IMR-90 (cell line): ENCODE results near the gene NPL. TPM values are rescaled to one million over a fixed set of nuclear protein-coding genes. Genes with fewer than 3 reads are reported as not detected.

Experiments used
- ATAC-seq: fragments of 200-7000 bp; cut with Tn5 transposase; 2 replicates; pipeline ENCODE4 v1.9.1; 2020; ENCODE audit warnings: low read depth, mild to moderate bottlenecking, moderate library complexity
- BruUV-seq: library from RNA; stranded (reverse); fragments of 400-500 nt; replicated peaks from 2 replicates; lab custom pipeline; 2021; lab: Mats Ljungman, UMichigan
- CTCF ChIA-PET: fragments of 300-600 bp; formaldehyde crosslinking; extraction: SDS; loops from one replicate; lab custom pipeline; 2021; ENCODE audit warnings: antibody characterized with exemption; lab: Yijun Ruan, JAX
- POLR2A ChIA-PET: fragments of 300-600 bp; sonication (Branson Sonifier 250); formaldehyde crosslinking; loops from one replicate; lab custom pipeline; 2022; ENCODE audit warnings: antibody characterized with exemption; ENCODE audit not compliant: unreplicated experiment; lab: Charles Lee
- DNase-seq: peaks from one replicate; pipeline ENCODE4 v3.0.0; 2013
- H2AFZ ChIP-seq: replicated peaks from 2 replicates; pipeline ENCODE3; 2013; ENCODE audit warnings: low read length, mild to moderate bottlenecking; ENCODE audit not compliant: poor library complexity
- H2AK5ac ChIP-seq: 2 replicates; pipeline ENCODE4 v1.6.1; 2013; ENCODE audit warnings: low read depth, low read length, inconsistent platforms
- H2AK9ac ChIP-seq: replicated peaks from 2 replicates; pipeline ENCODE3; 2013; ENCODE audit warnings: mild to moderate bottlenecking, low read depth, low read length, moderate library complexity; ENCODE audit not compliant: poor library complexity
- H2BK120ac ChIP-seq: 2 replicates; pipeline ENCODE4 v1.6.1; 2013; ENCODE audit warnings: low read depth, low read length, inconsistent platforms
- H2BK15ac ChIP-seq: 3 replicates; pipeline ENCODE4 v1.6.1; 2013; ENCODE audit warnings: low read depth, low read length, inconsistent platforms
- H2BK20ac ChIP-seq: 2 replicates; pipeline ENCODE4 v1.6.1; 2013; ENCODE audit warnings: low read depth, mild to moderate bottlenecking, inconsistent platforms, low read length, moderate library complexity
- H2BK5ac ChIP-seq: 2 replicates; pipeline ENCODE4 v1.6.1; 2013; ENCODE audit warnings: mild to moderate bottlenecking, low read depth, low read length, inconsistent platforms; ENCODE audit not compliant: poor library complexity, severe bottlenecking
- H3K14ac ChIP-seq: replicated peaks from 2 replicates; pipeline ENCODE4 v1.6.1; 2013; ENCODE audit warnings: low read depth, low read length, inconsistent platforms
- H3K18ac ChIP-seq: 2 replicates; pipeline ENCODE4 v1.6.1; 2013; ENCODE audit warnings: low read depth, low read length, control low read depth
- H3K23ac ChIP-seq: 2 replicates; pipeline ENCODE4 v1.6.1; 2013; ENCODE audit warnings: low read depth, low read length, inconsistent platforms
- H3K27ac ChIP-seq: 2 replicates; pipeline ENCODE4 v1.5.1; 2013; ENCODE audit warnings: mild to moderate bottlenecking, control low read depth, low read length; ENCODE audit not compliant: insufficient read depth
- H3K27me3 ChIP-seq: 2 replicates; pipeline ENCODE4 v1.6.1; 2013; ENCODE audit warnings: low read length; ENCODE audit not compliant: control insufficient read depth, insufficient read depth
- H3K36me3 ChIP-seq: 2 replicates; pipeline ENCODE4 v1.6.1; 2013; ENCODE audit warnings: low read length, mixed read lengths; ENCODE audit not compliant: control insufficient read depth, insufficient read depth
- H3K4ac ChIP-seq: 2 replicates; pipeline ENCODE4 v1.6.1; 2013; ENCODE audit warnings: low read depth, low read length, inconsistent platforms
- H3K4me1 ChIP-seq: 2 replicates; pipeline ENCODE4 v1.6.1; 2013; ENCODE audit warnings: low read length, mixed read lengths; ENCODE audit not compliant: control insufficient read depth, insufficient read depth
- H3K4me2 ChIP-seq: 2 replicates; pipeline ENCODE4 v1.6.1; 2013; ENCODE audit warnings: low read depth, mild to moderate bottlenecking, control low read depth, low read length, moderate library complexity
- H3K4me3 ChIP-seq: 2 replicates; pipeline ENCODE4 v1.5.1; 2013; ENCODE audit warnings: low read depth, mild to moderate bottlenecking, control low read depth, low read length, moderate library complexity; ENCODE audit not compliant: insufficient read depth
- H3K56ac ChIP-seq: 2 replicates; pipeline ENCODE4 v1.6.1; 2013; ENCODE audit warnings: low read length, inconsistent platforms; ENCODE audit not compliant: insufficient read depth; ENCODE audit errors: extremely low read depth
- H3K79me1 ChIP-seq, 2 experiments: 2 replicates each; pipeline ENCODE4 v1.6.1; 2013; ENCODE audit warnings: low read length in 2 of 2, inconsistent platforms in 1 of 2, low read depth in 1 of 2
- H3K9ac ChIP-seq: 2 replicates; pipeline ENCODE4 v1.6.1; 2013; ENCODE audit warnings: low read depth, low read length, control low read depth
- H3K9me1 ChIP-seq: 2 replicates; pipeline ENCODE4 v1.6.1; 2013; ENCODE audit warnings: low read length, inconsistent platforms; ENCODE audit not compliant: insufficient read depth
- H3K9me3 ChIP-seq: 2 replicates; pipeline ENCODE4 v1.6.1; 2013; ENCODE audit warnings: low read length; ENCODE audit not compliant: control insufficient read depth, insufficient read depth
- H4K20me1 ChIP-seq: 2 replicates; pipeline ENCODE4 v1.6.1; 2013; ENCODE audit warnings: low read length, inconsistent platforms; ENCODE audit not compliant: insufficient read depth
- H4K5ac ChIP-seq: 2 replicates; pipeline ENCODE4 v1.6.1; 2013; ENCODE audit warnings: mild to moderate bottlenecking, low read depth, low read length, control low read depth
- H4K8ac ChIP-seq, 2 experiments: 2 replicates each; pipeline ENCODE4 v1.6.1; 2013; ENCODE audit warnings: low read depth in 2 of 2, low read length in 2 of 2, control low read depth in 1 of 2, inconsistent platforms in 1 of 2
- H4K91ac ChIP-seq: 2 replicates; pipeline ENCODE4 v1.6.1; 2013; ENCODE audit warnings: low read depth, low read length, inconsistent platforms; ENCODE audit not compliant: insufficient read depth
- BHLHE40 ChIP-seq: fragments of 150-350 bp; IDR thresholded peaks from 2 replicates; pipeline ENCODE4 v1.6.1; 2016; ENCODE audit warnings: mild to moderate bottlenecking, low read depth, low read length
- CEBPB ChIP-seq: IDR thresholded peaks from 2 replicates; pipeline ENCODE4 v1.6.1; 2012; ENCODE audit warnings: low read depth, low read length, improper control_type of control experiment
- CHD1 ChIP-seq: IDR thresholded peaks from 2 replicates; pipeline ENCODE4 v1.6.1; 2012; ENCODE audit warnings: low read depth, low read length, improper control_type of control experiment
- CTCF ChIP-seq: conservative IDR thresholded peaks from 2 replicates; pipeline ENCODE4 v1.5.1; 2012; ENCODE audit warnings: mild to moderate bottlenecking, low read depth, low read length, improper control_type of control experiment
- FOS ChIP-seq: fragments of 150-350 bp; IDR thresholded peaks from 2 replicates; pipeline ENCODE4 v1.6.1; 2016; ENCODE audit warnings: low read depth, low read length
- MAFK ChIP-seq: IDR thresholded peaks from 2 replicates; pipeline ENCODE4 v1.6.1; 2012; ENCODE audit warnings: low read depth, low read length, improper control_type of control experiment
- MAZ ChIP-seq: IDR thresholded peaks from 2 replicates; pipeline ENCODE4 v1.6.1; 2012; ENCODE audit warnings: low read depth, mild to moderate bottlenecking, low read length, improper control_type of control experiment, moderate library complexity, borderline replicate concordance
- MXI1 ChIP-seq: IDR thresholded peaks from 2 replicates; pipeline ENCODE4 v1.6.1; 2012; ENCODE audit warnings: low read depth, mild to moderate bottlenecking, low read length, moderate library complexity, borderline replicate concordance
- NFE2L2 ChIP-seq: fragments of 150-350 bp; IDR thresholded peaks from 2 replicates; pipeline ENCODE4 v1.6.1; 2016; ENCODE audit warnings: low read depth, mild to moderate bottlenecking, low read length
- POLR2A ChIP-seq: IDR thresholded peaks from 2 replicates; pipeline ENCODE4 v1.6.1; 2012; ENCODE audit warnings: mild to moderate bottlenecking, low read depth, low read length
- RAD21 ChIP-seq: IDR thresholded peaks from 2 replicates; pipeline ENCODE4 v1.6.1; 2012; ENCODE audit warnings: low read length, improper control_type of control experiment
- RCOR1 ChIP-seq: IDR thresholded peaks from 2 replicates; pipeline ENCODE4 v1.6.1; 2012; ENCODE audit warnings: mild to moderate bottlenecking, low read length, improper control_type of control experiment; ENCODE audit not compliant: insufficient replicate concordance
- RFX5 ChIP-seq: IDR thresholded peaks from 2 replicates; pipeline ENCODE4 v1.8.0; 2012; ENCODE audit warnings: low read depth, mild to moderate bottlenecking, low read length, moderate library complexity
- SMC3 ChIP-seq: fragments of 150-350 bp; IDR thresholded peaks from 2 replicates; pipeline ENCODE4 v1.6.1; 2016; ENCODE audit warnings: low read depth, mild to moderate bottlenecking, antibody characterized with exemption, low read length, moderate library complexity
- dilution Hi-C: fragments of 300-500 bp; cut with HindIII; formaldehyde crosslinking; loops from one replicate; pipeline ENCODE4 v1.14.3; 2018; ENCODE audit warnings: low sequenced_read_pairs; ENCODE audit not compliant: unreplicated experiment
- in situ Hi-C: fragments of 300-500 bp; cut with MboI; formaldehyde crosslinking; loops from 3 replicates; pipeline ENCODE4 v1.14.3; 2019; ENCODE audit warnings: low sequenced_read_pairs, inconsistent platforms, mixed read lengths
- intact Hi-C: fragments of 100-400 bp; cut with micrococcal nuclease; formaldehyde crosslinking; loops from 2 replicates; pipeline ENCODE4 v1.10.0; 2022
- polyA plus RNA-seq, 3 experiments: library from polyadenylated mRNA; depleted of rRNA; stranded (reverse); fragments of >200 nt; gene quantifications; 2 replicates each; pipeline ENCODE4 v1.2.3, GENCODE V29; 2012; ENCODE audit warnings: low replicate concordance in 1 of 3
- total RNA-seq: library from RNA; depleted of rRNA; stranded (reverse); fragments of >200 nt; gene quantifications from 2 replicates; pipeline ENCODE4 v1.2.3, GENCODE V29; 2012
- TF ChIP-seq, protein P1 (sequence below): fragments of 150-350 bp; IDR thresholded peaks from 2 replicates; pipeline ENCODE4 v1.6.1; 2016; ENCODE audit warnings: low read depth, mild to moderate bottlenecking, low read length, moderate library complexity, borderline replicate concordance
- TF ChIP-seq, protein P2 (sequence below): fragments of 150-350 bp; IDR thresholded peaks from 2 replicates; pipeline ENCODE4 v1.6.1; 2017; ENCODE audit warnings: mild to moderate bottlenecking, antibody characterized with exemption, low read length, low read depth

Gene NPL
- total and polyA plus RNA-seq, 2 of the 4 experiments (the other 2 are of a cell fraction): 0.36 to 0.68 TPM

DNA sequence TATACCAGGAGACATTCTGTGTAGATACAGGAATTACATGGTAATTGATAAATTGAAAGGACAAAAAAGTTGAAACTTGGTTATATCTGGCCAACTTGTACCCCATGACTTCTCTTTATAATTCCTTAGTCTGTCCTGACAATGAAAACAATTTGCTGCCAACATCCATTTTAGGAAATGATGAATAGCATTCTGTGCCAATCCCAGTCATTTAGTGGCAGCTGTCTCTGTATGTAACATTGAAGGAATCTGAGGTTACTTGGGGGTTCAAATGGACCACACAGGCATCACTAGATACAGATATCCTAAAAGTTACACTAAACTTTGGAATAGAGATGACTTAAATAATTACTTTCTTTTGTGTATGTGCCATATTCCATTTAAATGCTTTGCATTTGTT is 87.8 kb downstream of the NPL start:
- POLR2A ChIA-PET: no interaction called here
- H3K27ac ChIP-seq: no peak overlapping the region

More for the DNA sequence above, 87.8 kb downstream of the NPL start:
- Histone ChIP-seq H3K4me3 (no peak overlapping the region), H3K9me3 (no peaks in the 10 kb centered on the region), H2BK120ac (no peak overlapping the region), H2BK15ac (no peak overlapping the region), H3K27me3 (no peaks in the 10 kb centered on the region), H2BK20ac (no peak overlapping the region), H3K23ac (no peak overlapping the region), H4K5ac (no peak overlapping the region), H4K20me1 (peaks cover 8% of the 10 kb centered on the region; the same call in 1 of the 2 replicates), H2AFZ (no peak overlapping the region), H4K91ac (no peak overlapping the region), H4K8ac (no peak overlapping the region), H3K79me1 (peaks cover 19 to 21% of the 10 kb centered on the region in 2 experiments), H3K4ac (no peak overlapping the region), H3K36me3 (peaks cover 57% of the 10 kb centered on the region), H2AK5ac (no peak overlapping the region), H3K9ac (no peak overlapping the region), H3K4me2 (no peak overlapping the region), H3K4me1 (no peaks in the 10 kb centered on the region), H3K14ac (no peak overlapping the region), H2BK5ac (no peak overlapping the region), H3K56ac (no peak overlapping the region), H2AK9ac (no peak overlapping the region), H3K18ac (no peak overlapping the region), H3K9me1 (no peaks in the 10 kb centered on the region; the same call in none of the 2 replicates)
- BruUV-seq: no TSS peak
- intact Hi-C loops: no loop called here
- DNase-seq: no peak
- in situ Hi-C loops: loop anchor here (25.0 kb wide), 1 partner anchor 1835 kb away; no protein-coding TSS in a partner anchor
- dilution Hi-C loops: no loop called here
- CTCF ChIA-PET: no interaction called here
- ATAC-seq: no peak
- TF ChIP-seq, protein P1, sequence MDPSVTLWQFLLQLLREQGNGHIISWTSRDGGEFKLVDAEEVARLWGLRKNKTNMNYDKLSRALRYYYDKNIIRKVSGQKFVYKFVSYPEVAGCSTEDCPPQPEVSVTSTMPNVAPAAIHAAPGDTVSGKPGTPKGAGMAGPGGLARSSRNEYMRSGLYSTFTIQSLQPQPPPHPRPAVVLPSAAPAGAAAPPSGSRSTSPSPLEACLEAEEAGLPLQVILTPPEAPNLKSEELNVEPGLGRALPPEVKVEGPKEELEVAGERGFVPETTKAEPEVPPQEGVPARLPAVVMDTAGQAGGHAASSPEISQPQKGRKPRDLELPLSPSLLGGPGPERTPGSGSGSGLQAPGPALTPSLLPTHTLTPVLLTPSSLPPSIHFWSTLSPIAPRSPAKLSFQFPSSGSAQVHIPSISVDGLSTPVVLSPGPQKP: no peak
- TF ChIP-seq CHD1: no peak
- TF ChIP-seq RAD21: no peak
- TF ChIP-seq FOS: no peak
- TF ChIP-seq, protein P2, sequence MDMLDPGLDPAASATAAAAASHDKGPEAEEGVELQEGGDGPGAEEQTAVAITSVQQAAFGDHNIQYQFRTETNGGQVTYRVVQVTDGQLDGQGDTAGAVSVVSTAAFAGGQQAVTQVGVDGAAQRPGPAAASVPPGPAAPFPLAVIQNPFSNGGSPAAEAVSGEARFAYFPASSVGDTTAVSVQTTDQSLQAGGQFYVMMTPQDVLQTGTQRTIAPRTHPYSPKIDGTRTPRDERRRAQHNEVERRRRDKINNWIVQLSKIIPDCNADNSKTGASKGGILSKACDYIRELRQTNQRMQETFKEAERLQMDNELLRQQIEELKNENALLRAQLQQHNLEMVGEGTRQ: no peak
- TF ChIP-seq SMC3: no peak
- no peak for TF ChIP-seq NFE2L2
- TF ChIP-seq MAZ: no peak
- TF ChIP-seq POLR2A: no peak
- TF ChIP-seq BHLHE40: no peak
- no peak for TF ChIP-seq MAFK
- TF ChIP-seq RCOR1: no peak
- no peak for TF ChIP-seq CTCF
- no peak for TF ChIP-seq RFX5
- no peak for TF ChIP-seq CEBPB
- TF ChIP-seq MXI1: no peak
